ENCODE results near the gene METTL25B.

The METTL25B gene

DNA sequence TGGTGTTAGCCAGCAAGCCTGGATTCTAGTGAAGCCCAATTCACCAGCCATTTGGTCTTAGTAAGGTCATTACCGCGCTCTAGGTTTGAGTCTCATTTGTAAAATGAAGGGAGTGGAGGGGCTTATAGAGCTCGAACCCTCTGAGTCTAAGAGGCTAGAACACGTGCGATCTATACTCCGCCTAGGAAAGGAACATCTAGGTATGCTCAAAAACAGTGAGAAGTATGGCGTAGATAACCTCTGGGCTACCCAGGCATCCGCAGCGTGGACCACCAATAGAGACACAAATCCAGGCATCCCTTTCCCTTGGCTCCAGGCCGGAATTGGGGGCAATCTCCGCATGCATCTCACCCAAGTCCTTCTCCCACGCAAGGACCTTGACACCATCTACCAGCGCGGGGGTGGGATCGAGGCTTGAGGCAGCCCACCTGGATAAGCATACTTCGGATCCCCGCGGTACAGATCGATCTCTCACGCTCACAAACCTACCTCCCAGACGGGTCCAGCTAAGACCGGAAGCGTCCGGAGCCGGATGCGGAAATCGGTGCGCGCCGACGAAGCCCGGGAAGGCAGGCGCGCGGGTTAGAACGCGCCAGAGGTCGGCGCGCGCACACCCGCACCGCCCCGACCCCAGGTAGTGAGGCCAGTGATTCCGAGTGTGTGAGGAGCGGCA lies at the start of gene METTL25B:
METTL25B (plus strand) TSS at position 544 of the 673 bp plus-strand sequence. CDS start 636 bp downstream, outside the sequence.
- TF ChIP-seq ZFX (IDR thresholded peaks at IDR 0.05; ENCODE audit: borderline replicate concordance) = no peak
- TF ChIP-seq, protein P1, sequence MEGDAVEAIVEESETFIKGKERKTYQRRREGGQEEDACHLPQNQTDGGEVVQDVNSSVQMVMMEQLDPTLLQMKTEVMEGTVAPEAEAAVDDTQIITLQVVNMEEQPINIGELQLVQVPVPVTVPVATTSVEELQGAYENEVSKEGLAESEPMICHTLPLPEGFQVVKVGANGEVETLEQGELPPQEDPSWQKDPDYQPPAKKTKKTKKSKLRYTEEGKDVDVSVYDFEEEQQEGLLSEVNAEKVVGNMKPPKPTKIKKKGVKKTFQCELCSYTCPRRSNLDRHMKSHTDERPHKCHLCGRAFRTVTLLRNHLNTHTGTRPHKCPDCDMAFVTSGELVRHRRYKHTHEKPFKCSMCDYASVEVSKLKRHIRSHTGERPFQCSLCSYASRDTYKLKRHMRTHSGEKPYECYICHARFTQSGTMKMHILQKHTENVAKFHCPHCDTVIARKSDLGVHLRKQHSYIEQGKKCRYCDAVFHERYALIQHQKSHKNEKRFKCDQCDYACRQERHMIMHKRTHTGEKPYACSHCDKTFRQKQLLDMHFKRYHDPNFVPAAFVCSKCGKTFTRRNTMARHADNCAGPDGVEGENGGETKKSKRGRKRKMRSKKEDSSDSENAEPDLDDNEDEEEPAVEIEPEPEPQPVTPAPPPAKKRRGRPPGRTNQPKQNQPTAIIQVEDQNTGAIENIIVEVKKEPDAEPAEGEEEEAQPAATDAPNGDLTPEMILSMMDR (IDR thresholded peaks at IDR 0.05) = no peak

DNA sequence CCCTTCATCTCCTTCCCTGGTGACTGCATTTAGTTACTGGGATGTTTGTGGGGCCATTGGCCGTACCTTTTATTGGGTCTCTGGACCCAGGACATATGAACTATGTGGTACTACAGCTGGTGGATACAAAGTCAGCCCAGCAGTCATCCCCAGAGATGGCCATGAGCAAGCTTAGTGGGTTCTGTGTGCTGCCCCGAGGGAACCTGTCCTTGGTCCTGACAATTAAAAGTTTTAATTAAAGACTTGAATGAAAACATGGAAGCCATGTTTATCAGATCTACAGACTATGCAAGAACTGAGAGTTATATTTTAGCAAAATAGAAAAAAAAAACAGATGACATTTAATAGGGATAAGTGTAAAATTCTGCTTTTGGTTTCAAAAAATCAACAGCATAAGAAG lies 48.2 kb upstream of the METTL25B start:
- H3K27ac ChIP-seq = no peak overlapping the region
- no peak for TF ChIP-seq ZFX (IDR thresholded peaks at IDR 0.05; ENCODE audit: borderline replicate concordance)
- TF ChIP-seq, protein P1 (IDR thresholded peaks at IDR 0.05) = no peak

More for the DNA sequence above, at the start of gene METTL25B:
- H3K27ac ChIP-seq = peak within 1 kb of the TSS; percentile 92

DNA sequence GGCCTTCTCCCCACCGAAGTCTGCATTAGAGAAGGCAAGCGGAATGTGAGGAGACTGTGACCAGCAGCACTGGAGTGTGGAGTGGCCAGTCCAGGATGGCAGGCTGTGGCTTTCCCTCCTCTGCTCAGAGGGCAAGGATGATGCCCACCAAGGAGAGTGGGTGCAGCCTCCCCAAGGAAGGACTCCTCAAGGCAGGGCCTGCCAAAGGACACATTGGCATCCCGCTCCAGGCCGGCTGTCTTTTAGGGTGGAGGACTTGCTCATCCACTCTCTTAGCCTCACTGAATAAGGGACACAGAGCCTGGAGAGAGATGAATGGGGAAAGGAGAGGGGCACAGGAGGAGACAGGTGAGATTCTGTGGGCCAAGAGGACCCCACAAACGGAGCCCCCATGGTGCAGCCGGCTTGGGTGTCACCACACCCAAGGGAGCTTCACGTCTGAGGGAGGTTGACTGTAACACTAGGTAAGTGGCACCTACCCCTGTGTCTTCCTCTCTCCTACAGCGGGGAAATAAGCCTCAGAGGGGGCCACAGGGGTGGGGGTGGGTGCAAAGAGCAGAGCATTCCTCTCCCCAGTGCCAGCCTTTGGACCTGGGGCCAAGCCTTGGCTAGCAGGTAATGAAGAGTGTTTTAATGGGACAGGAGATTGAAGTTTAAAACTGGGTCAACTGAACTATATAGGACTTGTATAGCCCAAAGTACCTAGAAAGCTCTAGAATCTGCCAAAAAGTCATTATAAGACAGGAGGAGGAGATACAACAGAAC lies 46.9 kb upstream of the METTL25B start:
- no peak overlapping the region for H3K27ac ChIP-seq
- no peak for TF ChIP-seq ZFX (IDR thresholded peaks at IDR 0.05; ENCODE audit: borderline replicate concordance)
- TF ChIP-seq, protein P1 (IDR thresholded peaks at IDR 0.05) = no peak

DNA sequence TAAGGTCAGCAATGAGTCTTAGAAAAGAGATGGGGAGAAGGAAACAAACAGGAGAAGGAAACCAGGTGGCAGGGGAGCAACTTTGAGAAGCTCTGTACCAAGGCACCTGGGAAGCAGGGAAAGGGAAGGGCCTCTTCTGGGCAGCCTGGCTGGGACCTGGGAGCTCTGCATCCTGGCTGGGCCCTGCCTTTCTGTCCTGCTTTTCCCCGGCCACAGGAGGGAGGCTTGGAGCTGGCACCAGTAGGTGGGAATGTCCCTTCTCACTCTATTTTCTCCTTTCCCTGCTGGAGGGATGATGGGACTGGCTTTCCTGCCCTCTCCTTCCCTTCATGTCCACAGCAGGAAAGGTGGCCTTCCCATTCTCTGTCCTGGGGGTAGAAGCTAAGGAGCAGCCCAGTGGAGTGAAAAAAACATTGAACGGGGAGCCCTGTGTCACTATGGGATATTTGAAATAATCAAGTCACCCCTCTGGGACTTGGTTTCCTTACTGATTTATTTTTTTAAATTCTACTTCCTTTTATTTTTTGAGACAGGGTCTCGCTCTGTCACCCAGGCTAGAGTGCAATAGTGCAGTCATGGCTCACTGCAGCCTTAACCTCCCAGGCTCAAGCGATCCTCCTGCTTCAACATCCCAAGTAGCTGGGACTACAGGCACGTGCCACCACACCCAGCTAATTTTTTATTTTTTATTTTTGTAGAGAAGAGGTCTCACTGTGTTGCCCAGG lies 45.9 kb upstream of the METTL25B start:
- H3K27ac ChIP-seq = no peak overlapping the region
- TF ChIP-seq ZFX (IDR thresholded peaks at IDR 0.05; ENCODE audit: borderline replicate concordance) = no peak
- TF ChIP-seq, protein P1 (IDR thresholded peaks at IDR 0.05) = peak; percentile 19; the same call in 1 of the 2 replicates

DNA sequence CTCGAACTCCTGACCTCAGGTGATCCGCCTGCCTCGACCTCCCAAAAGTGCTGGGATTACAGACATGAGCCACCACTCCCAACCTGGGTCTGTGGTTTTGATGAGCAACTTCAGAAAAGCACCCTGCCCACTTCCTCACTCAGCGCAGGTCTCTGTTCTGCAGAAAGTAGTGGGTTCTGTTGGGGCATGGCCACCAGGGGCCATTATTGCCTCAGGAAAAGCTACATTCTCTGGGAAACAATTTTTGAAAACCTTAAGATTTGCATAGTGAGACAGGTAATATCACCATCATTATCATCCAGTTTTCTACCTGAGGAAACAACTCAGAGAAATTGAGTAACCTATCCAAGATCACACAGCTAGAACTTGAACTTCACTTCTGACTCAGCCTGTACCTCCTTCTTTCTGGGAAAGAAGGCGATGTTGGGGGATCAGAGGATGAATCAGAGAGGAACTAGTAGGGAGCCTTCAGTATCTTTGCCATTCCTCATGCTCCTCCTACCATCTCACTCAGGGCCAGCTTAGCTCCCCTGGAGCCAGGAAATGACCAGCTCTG lies 44.0 kb upstream of the METTL25B start:
- TF ChIP-seq, protein P1 (IDR thresholded peaks at IDR 0.05) = no peak
- no peak for TF ChIP-seq ZFX (IDR thresholded peaks at IDR 0.05; ENCODE audit: borderline replicate concordance)
- no peak overlapping the region for H3K27ac ChIP-seq

DNA sequence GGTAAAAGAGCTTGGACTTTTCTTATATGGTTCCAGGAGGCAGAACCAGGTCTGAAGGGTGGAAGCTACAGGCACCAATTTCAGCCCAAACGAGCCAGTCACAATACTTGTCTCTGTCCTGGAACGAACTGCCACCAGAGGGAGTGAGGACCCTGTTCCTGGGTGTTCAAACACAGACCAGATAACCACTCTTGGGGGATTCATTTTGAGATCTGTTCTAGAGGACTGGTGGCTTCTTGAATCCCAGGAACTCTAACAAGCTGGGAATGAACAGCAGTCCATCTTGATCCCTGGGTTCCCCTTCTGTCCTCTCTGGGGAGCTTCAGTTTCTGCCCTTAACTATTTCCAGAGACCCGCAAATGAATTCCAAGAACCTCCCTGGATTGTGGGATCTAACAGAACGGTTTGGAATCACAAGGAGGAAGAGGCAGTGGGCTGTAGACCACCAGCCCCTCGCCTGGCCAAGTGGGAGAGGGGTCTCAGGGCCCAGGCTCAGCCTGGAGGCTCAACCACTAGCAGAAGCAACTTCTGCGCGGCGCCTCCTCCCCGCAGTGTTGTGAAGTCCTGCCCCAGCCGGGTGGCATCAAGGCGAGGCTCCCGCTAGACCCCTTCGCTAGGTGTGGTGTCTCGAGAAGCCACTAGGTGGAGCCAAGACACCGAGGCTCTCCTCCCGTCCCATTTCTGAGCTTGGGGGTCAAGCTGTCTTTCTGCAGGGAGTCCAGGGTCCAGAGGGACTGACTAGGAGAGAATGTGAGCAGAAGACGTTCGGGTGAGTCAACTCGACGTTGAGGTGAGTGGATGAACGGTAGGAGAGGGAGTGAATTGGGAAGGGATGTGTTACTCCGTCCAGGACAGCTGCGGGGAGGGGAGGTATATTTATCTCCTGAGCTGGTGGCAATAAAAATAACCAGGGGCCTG lies 39.0 kb upstream of the METTL25B start:
- TF ChIP-seq, protein P1 (IDR thresholded peaks at IDR 0.05) = peak; percentile 98
- TF ChIP-seq ZFX (IDR thresholded peaks at IDR 0.05; ENCODE audit: borderline replicate concordance) = no peak
- no peak overlapping the region for H3K27ac ChIP-seq

All from 22Rv1 (cell line).